Breast epithelium (tissue), 3 donors: ENCODE data around the gene KIR2DL4.
"Not testable (repeated sequence)": the region's sequence is repeated elsewhere in the genome, so short reads cannot be mapped to it uniquely, and the experiment has no call there.

Experiments
- CTCF ChIP-seq, 3 donors: fragments of 450-650 bp; IDR thresholded peaks; one replicate each; pipeline ENCODE4 v1.5.1; 2016 to 2017; ENCODE audit warnings: antibody characterized with exemption in 3 of 3, mild to moderate bottlenecking in 3 of 3, moderate library complexity in 3 of 3
- POLR2A ChIP-seq: fragments of 450-650 bp; IDR thresholded peaks from one replicate; pipeline ENCODE4 v1.6.1; 2016; ENCODE audit warnings: antibody characterized with exemption, mild to moderate bottlenecking, moderate library complexity
- POLR2AphosphoS5 ChIP-seq, 3 donors: sonication (generic); formaldehyde crosslinking; IDR thresholded peaks; one replicate each; pipeline ENCODE4 v1.6.1; 2017; ENCODE audit warnings: antibody characterized with exemption in 3 of 3

- not testable (repeated sequence) for TF ChIP-seq CTCF (IDR thresholded peaks at IDR 0.05); POLR2A; POLR2AphosphoS5 (IDR thresholded peaks at IDR 0.05)
Observed at GRCh38 chr19:54772666-54773065, 30.7 kb upstream of the KIR2DL4 start.
